ENCODE results near the gene NDFIP2. TPM values are rescaled to one million over a fixed set of nuclear protein-coding genes. Genes with fewer than 3 reads are reported as not detected.

NDFIP2 gene
- total and polyA plus RNA-seq, 2 donors from 2014 or later = 28.7 to 52.2 TPM

DNA sequence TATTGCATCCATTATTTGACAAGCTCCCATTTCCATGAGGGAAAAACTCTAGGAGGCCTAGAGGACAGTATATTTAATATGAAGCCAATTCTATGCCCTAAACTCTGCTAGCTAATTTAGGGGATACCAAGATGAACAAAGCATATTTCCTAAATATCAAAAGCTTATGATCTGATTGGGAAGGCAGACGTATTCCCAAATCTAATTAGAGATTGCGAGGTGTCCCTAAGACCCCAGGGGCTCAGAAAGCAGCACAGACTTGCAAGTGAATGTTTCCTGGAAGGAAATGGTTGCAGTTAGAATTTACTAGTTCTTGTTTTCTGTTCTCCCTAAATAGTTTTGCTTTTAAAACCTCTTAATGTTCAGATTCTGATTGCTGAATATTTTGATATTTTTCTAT, 30.7 kb downstream of the NDFIP2 start:
- H3K27ac ChIP-seq (ENCODE audit: low read depth in 2 of 2, low read length in 2 of 2) = no peak overlapping the region
- no peak for TF ChIP-seq CTCF (IDR thresholded peaks at IDR 0.05; ENCODE audit: borderline replicate concordance, extremely low read depth, insufficient read depth)
- DNase-seq (no peak), FAIRE-seq (no peak)
- no peaks in the 10 kb centered on the region for H3K36me3 ChIP-seq (ENCODE audit: control insufficient read depth in 2 of 3, insufficient read depth in 3 of 3, low read length in 3 of 3)
- no peak overlapping the region for H3K4me3 ChIP-seq (ENCODE audit: low read length in 3 of 3)
- H3K9me3 ChIP-seq (ENCODE audit: control insufficient read depth in 2 of 3, insufficient read depth in 1 of 3, low read length in 3 of 3) = no peaks in the 10 kb centered on the region
- H3K4me1 ChIP-seq (ENCODE audit: control insufficient read depth in 2 of 3, insufficient read depth in 2 of 3, low read depth in 1 of 3, low read length in 3 of 3) = no peaks in the 10 kb centered on the region
- intact Hi-C loops (cut with DNase I) = no loop called here
- no peak overlapping the region for H3K9ac ChIP-seq (ENCODE audit: low read length in 3 of 3)
- H3K27me3 ChIP-seq (ENCODE audit: control insufficient read depth, insufficient read depth, low read length) = no peaks in the 10 kb centered on the region

GRCh38 chr13:79512950-79513349, 32.0 kb downstream of the NDFIP2 start:
- H3K9me3 ChIP-seq (ENCODE audit: control insufficient read depth in 2 of 3, insufficient read depth in 1 of 3, low read length in 3 of 3) = no peaks in the 10 kb centered on the region
- H3K9ac ChIP-seq (ENCODE audit: low read length in 3 of 3) = no peak overlapping the region
- no peak overlapping the region for H3K27ac ChIP-seq (ENCODE audit: low read depth in 2 of 2, low read length in 2 of 2)
- FAIRE-seq (no peak), DNase-seq (no peak)
- no peaks in the 10 kb centered on the region for H3K36me3 ChIP-seq (ENCODE audit: control insufficient read depth in 2 of 3, insufficient read depth in 3 of 3, low read length in 3 of 3)
- H3K4me1 ChIP-seq (ENCODE audit: control insufficient read depth in 2 of 3, insufficient read depth in 2 of 3, low read depth in 1 of 3, low read length in 3 of 3) = no peaks in the 10 kb centered on the region
- H3K27me3 ChIP-seq (ENCODE audit: control insufficient read depth, insufficient read depth, low read length) = no peaks in the 10 kb centered on the region
- intact Hi-C loops (cut with DNase I) = no loop called here
- TF ChIP-seq CTCF (IDR thresholded peaks at IDR 0.05; ENCODE audit: borderline replicate concordance, extremely low read depth, insufficient read depth) = no peak
- no peak overlapping the region for H3K4me3 ChIP-seq (ENCODE audit: low read length in 3 of 3)

GRCh38 chr13:79516595-79516994, 35.6 kb downstream of the NDFIP2 start:
- intact Hi-C loops (cut with DNase I) = no loop called here
- Histone ChIP-seq H3K27ac (ENCODE audit: low read depth in 2 of 2, low read length in 2 of 2) (no peak overlapping the region), H3K36me3 (ENCODE audit: control insufficient read depth in 2 of 3, insufficient read depth in 3 of 3, low read length in 3 of 3) (no peaks in the 10 kb centered on the region), H3K27me3 (ENCODE audit: control insufficient read depth, insufficient read depth, low read length) (no peaks in the 10 kb centered on the region), H3K4me3 (ENCODE audit: low read length in 3 of 3) (no peak overlapping the region), H3K4me1 (ENCODE audit: control insufficient read depth in 2 of 3, insufficient read depth in 2 of 3, low read depth in 1 of 3, low read length in 3 of 3) (no peaks in the 10 kb centered on the region), H3K9me3 (ENCODE audit: control insufficient read depth in 2 of 3, insufficient read depth in 1 of 3, low read length in 3 of 3) (no peaks in the 10 kb centered on the region), H3K9ac (ENCODE audit: low read length in 3 of 3) (no peak overlapping the region)
- DNase-seq (no peak), FAIRE-seq (no peak)
- TF ChIP-seq CTCF (IDR thresholded peaks at IDR 0.05; ENCODE audit: borderline replicate concordance, extremely low read depth, insufficient read depth) = no peak

DNA sequence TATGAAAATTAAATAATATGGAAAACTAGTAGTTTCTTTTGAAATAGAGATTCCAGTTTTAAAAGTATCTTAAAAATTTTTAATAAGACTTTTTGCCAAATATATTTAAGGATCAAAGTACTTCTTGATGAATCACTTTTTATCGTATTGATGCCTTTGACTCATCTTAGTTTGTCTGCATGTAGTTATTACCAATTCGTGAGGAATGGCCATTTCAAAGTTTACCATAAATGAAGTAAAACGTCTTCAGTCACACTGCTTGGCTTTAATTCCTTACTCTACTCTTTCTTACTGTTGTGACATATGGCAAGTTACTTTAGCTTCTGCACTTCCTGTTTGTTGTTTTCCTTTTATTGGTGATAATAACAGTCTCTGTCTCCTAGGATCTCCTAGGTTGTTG, 38.3 kb downstream of the NDFIP2 start:
- intact Hi-C loops (cut with DNase I) = no loop called here
- peak; percentile 87 for FAIRE-seq
- Histone ChIP-seq H3K9me3 (ENCODE audit: control insufficient read depth in 2 of 3, insufficient read depth in 1 of 3, low read length in 3 of 3) (no peaks in the 10 kb centered on the region), H3K4me1 (ENCODE audit: control insufficient read depth in 2 of 3, insufficient read depth in 2 of 3, low read depth in 1 of 3, low read length in 3 of 3) (no peaks in the 10 kb centered on the region), H3K9ac (ENCODE audit: low read length in 3 of 3) (no peak overlapping the region), H3K27ac (ENCODE audit: low read depth in 2 of 2, low read length in 2 of 2) (no peak overlapping the region), H3K4me3 (ENCODE audit: low read length in 3 of 3) (no peak overlapping the region), H3K36me3 (ENCODE audit: control insufficient read depth in 2 of 3, insufficient read depth in 3 of 3, low read length in 3 of 3) (peaks cover 0 to 8% (median 2%) of the 10 kb centered on the region in 3 donors), H3K27me3 (ENCODE audit: control insufficient read depth, insufficient read depth, low read length) (no peaks in the 10 kb centered on the region)
- no peak for TF ChIP-seq CTCF (IDR thresholded peaks at IDR 0.05; ENCODE audit: borderline replicate concordance, extremely low read depth, insufficient read depth)
- no peak for DNase-seq
